A549 (cell line): ENCODE results near the gene CLCA4. TPM values are rescaled to one million over a fixed set of nuclear protein-coding genes. Genes with fewer than 3 reads are reported as not detected.

ENCODE experiments used
- ATAC-seq, 2 experiments: fragments of 200-7000 bp in 1 of 2; fragments of >200 bp in 1 of 2; cut with Nextera tagmentation in 1 of 2; cut with Tn5 transposase in 1 of 2; 3 replicates each; pipeline versions ENCODE4 v1.8.0 to v1.9.1; 2018 to 2020; ENCODE audit warnings: mild to moderate bottlenecking in 1 of 2, moderate library complexity in 1 of 2
- CTCF ChIA-PET: fragments of 300-600 bp; sonication (Branson Sonifier 250); formaldehyde crosslinking; extraction: SDS; loops from one replicate; lab custom pipeline; 2021; ENCODE audit warnings: antibody characterized with exemption, inconsistent platforms; lab: Yijun Ruan, JAX
- POLR2A ChIA-PET: fragments of 350-600 bp; formaldehyde crosslinking; extraction: SDS; loops from one replicate; lab custom pipeline; 2021; ENCODE audit warnings: antibody characterized with exemption, inconsistent platforms; lab: Yijun Ruan, JAX
- DNase-seq, 2 experiments: peaks; one replicate each; pipeline versions ENCODE4 v3.0.0 to v3.0.0-alpha.2; 2011 to 2016; ENCODE audit warnings: low read depth in 1 of 2, low spot score in 1 of 2
- FAIRE-seq: peaks from 2 replicates; lab custom pipeline; 2011; peaks lifted over from hg19 to GRCh38; lab: Jason Lieb, UNC
- H3K27ac ChIP-seq, 2 experiments: fragments of >200 bp; sonication (Bioruptor Twin); formaldehyde crosslinking; 3 replicates each; pipeline ENCODE4 v1.5.1; 2016 to 2017
- H3K4me1 ChIP-seq: fragments of >200 bp; sonication (Bioruptor Twin); formaldehyde crosslinking; 3 replicates; pipeline ENCODE4 v1.6.1; 2016
- H3K4me2 ChIP-seq: fragments of >200 bp; sonication (Bioruptor Twin); formaldehyde crosslinking; 3 replicates; pipeline ENCODE4 v1.6.1; 2016
- H3K4me3 ChIP-seq: fragments of >200 bp; sonication (Bioruptor Twin); formaldehyde crosslinking; 3 replicates; pipeline ENCODE4 v1.5.1; 2016
- H3K9me3 ChIP-seq: fragments of >200 bp; sonication (Bioruptor Twin); formaldehyde crosslinking; 3 replicates; pipeline ENCODE4 v1.6.1; 2016
- ATOH8 ChIP-seq: fragments of 250-450 bp; sonication (Bioruptor Pico); IDR thresholded peaks from 2 replicates; pipeline ENCODE4 v1.5.0; 2020; ENCODE audit warnings: low read depth, mild to moderate bottlenecking, moderate library complexity
- BCL3 ChIP-seq: fragments of >200 bp; sonication (Bioruptor Twin); formaldehyde crosslinking; IDR thresholded peaks from 3 replicates; pipeline ENCODE4 v1.6.1; 2016
- CEBPB ChIP-seq, 2 experiments: fragments of >200 bp in 1 of 2; sonication (Bioruptor Twin) in 1 of 2; formaldehyde crosslinking in 1 of 2; IDR thresholded peaks; 2 replicates each; pipeline ENCODE4 v1.6.1; 2012 to 2016
- EP300 ChIP-seq, 2 experiments: fragments of >200 bp; sonication (Bioruptor Twin); formaldehyde crosslinking; IDR thresholded peaks; 2 replicates in 1 of 2; 3 replicates in 1 of 2; pipeline ENCODE4 v1.6.1; 2016 to 2017
- GATA3 ChIP-seq: IDR thresholded peaks from 2 replicates; pipeline ENCODE4 v1.6.1; 2012; ENCODE audit warnings: borderline replicate concordance
- HMGXB4 ChIP-seq: fragments of 250-450 bp; sonication (Bioruptor Pico); IDR thresholded peaks from 2 replicates; pipeline ENCODE4 v1.5.0; 2021; ENCODE audit warnings: mild to moderate bottlenecking, moderate library complexity, borderline replicate concordance
- MAFK ChIP-seq: fragments of 450-650 bp; IDR thresholded peaks from 2 replicates; pipeline ENCODE4 v1.6.1; 2014; ENCODE audit not compliant: partially characterized antibody
- MAZ ChIP-seq: fragments of 150-350 bp; IDR thresholded peaks from 2 replicates; pipeline ENCODE4 v1.6.1; 2014; ENCODE audit warnings: antibody characterized with exemption, low read depth, low read length, borderline replicate concordance
- RAD21 ChIP-seq, 2 experiments: fragments of >200 bp in 1 of 2; sonication (Bioruptor Twin) in 1 of 2; formaldehyde crosslinking in 1 of 2; IDR thresholded peaks in 1 of 2; conservative IDR thresholded peaks in 1 of 2; 2 replicates in 1 of 2; 3 replicates in 1 of 2; pipeline ENCODE4 v1.6.1; 2012 to 2018; ENCODE audit warnings: inconsistent platforms in 1 of 2
- RFX5 ChIP-seq: fragments of 450-650 bp; IDR thresholded peaks from 2 replicates; pipeline ENCODE4 v1.7.1; 2014; ENCODE audit warnings: antibody characterized with exemption, mild to moderate bottlenecking, moderate library complexity
- ZC3H11A ChIP-seq: fragments of 450-650 bp; IDR thresholded peaks from 2 replicates; pipeline ENCODE4 v1.6.1; 2014; ENCODE audit warnings: antibody characterized with exemption, mild to moderate bottlenecking
- ZFP36 ChIP-seq: fragments of 450-650 bp; IDR thresholded peaks from 2 replicates; pipeline ENCODE4 v1.6.1; 2014; ENCODE audit warnings: borderline replicate concordance; ENCODE audit not compliant: partially characterized antibody
- ZNF302 ChIP-seq: fragments of 250-450 bp; sonication (Bioruptor Pico); IDR thresholded peaks from 2 replicates; pipeline ENCODE4 v1.9.0; 2021; ENCODE audit warnings: inconsistent platforms, mild to moderate bottlenecking, moderate library complexity
- WGBS: methylation state at CpG from one replicate; pipeline ENCODE4 v1.1.6; 2017; ENCODE audit errors: missing lambda C conversion rate; 5-methylcytosine and 5-hydroxymethylcytosine counted together
- polyA plus RNA-seq, 4 experiments: library from polyadenylated mRNA; depleted of rRNA in 3 of 4; stranded (reverse); fragments of >200 nt; fragmentation: RNase III in 1 of 4; extraction: RNeasy Plus Mini Kit Qiagen cat#74134 plus additional on column Dnase treatment in 1 of 4; gene quantifications; 2 replicates in 3 of 4; 3 replicates in 1 of 4; pipeline ENCODE4 v1.2.3, GENCODE V29; 2011 to 2017
- TF ChIP-seq, protein P1 (sequence below): fragments of >200 bp; sonication (Bioruptor Twin); formaldehyde crosslinking; IDR thresholded peaks from 3 replicates; pipeline ENCODE4 v1.5.1; 2016
- TF ChIP-seq, protein P2 (sequence below): fragments of 150-350 bp; IDR thresholded peaks from 2 replicates; pipeline ENCODE4 v1.6.1; 2014; ENCODE audit warnings: low read depth, mild to moderate bottlenecking, low read length
- TF ChIP-seq, protein P3 (sequence below): IDR thresholded peaks from 2 replicates; pipeline ENCODE4 v1.6.1; 2012

CLCA4 gene
- polyA plus RNA-seq, 2 of the 4 experiments (the other 2 are of a cell fraction) = not detected

DNA sequence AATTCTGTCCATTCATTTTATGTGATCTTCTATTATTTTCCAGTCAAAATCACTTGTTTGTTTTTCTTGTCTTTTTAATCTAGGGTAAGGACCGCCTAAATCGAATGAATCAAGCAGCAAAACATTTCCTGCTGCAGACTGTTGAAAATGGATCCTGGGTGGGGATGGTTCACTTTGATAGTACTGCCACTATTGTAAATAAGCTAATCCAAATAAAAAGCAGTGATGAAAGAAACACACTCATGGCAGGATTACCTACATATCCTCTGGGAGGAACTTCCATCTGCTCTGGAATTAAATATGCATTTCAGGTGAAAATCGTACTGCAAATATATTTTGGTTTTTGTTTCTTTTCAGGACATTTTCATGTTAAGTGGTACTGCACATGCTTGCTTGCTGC, 20.5 kb downstream of the CLCA4 start:
- CTCF ChIA-PET = no interaction called here
- no peak for DNase-seq
- FAIRE-seq = no peak
- H3K4me2 ChIP-seq = no peak overlapping the region
- no peaks in the 10 kb centered on the region for H3K4me1 ChIP-seq
- no peaks in the 10 kb centered on the region for H3K9me3 ChIP-seq
- WGBS = 3% methylated on average over 3 of the region's 3 CpGs
- TF ChIP-seq ATOH8 (CRISPR knock-in tag) (no peak), ZNF302 (CRISPR knock-in tag) (no peak), ZC3H11A (no peak), HMGXB4 (CRISPR knock-in tag) (no peak), MAZ (no peak), RAD21 (conservative IDR thresholded peaks at IDR 0.05 in 1 of 2, IDR thresholded peaks at IDR 0.05 in 1 of 2) (no peak), BCL3 (no peak), CEBPB (IDR thresholded peaks at IDR 0.05) (no peak), GATA3 (no peak), RFX5 (no peak), MAFK (no peak), EP300 (IDR thresholded peaks at IDR 0.05) (no peak)
- TF ChIP-seq, protein P1, sequence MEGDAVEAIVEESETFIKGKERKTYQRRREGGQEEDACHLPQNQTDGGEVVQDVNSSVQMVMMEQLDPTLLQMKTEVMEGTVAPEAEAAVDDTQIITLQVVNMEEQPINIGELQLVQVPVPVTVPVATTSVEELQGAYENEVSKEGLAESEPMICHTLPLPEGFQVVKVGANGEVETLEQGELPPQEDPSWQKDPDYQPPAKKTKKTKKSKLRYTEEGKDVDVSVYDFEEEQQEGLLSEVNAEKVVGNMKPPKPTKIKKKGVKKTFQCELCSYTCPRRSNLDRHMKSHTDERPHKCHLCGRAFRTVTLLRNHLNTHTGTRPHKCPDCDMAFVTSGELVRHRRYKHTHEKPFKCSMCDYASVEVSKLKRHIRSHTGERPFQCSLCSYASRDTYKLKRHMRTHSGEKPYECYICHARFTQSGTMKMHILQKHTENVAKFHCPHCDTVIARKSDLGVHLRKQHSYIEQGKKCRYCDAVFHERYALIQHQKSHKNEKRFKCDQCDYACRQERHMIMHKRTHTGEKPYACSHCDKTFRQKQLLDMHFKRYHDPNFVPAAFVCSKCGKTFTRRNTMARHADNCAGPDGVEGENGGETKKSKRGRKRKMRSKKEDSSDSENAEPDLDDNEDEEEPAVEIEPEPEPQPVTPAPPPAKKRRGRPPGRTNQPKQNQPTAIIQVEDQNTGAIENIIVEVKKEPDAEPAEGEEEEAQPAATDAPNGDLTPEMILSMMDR = no peak
- TF ChIP-seq, protein P2, sequence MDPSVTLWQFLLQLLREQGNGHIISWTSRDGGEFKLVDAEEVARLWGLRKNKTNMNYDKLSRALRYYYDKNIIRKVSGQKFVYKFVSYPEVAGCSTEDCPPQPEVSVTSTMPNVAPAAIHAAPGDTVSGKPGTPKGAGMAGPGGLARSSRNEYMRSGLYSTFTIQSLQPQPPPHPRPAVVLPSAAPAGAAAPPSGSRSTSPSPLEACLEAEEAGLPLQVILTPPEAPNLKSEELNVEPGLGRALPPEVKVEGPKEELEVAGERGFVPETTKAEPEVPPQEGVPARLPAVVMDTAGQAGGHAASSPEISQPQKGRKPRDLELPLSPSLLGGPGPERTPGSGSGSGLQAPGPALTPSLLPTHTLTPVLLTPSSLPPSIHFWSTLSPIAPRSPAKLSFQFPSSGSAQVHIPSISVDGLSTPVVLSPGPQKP = no peak
- H3K27ac ChIP-seq = no peak overlapping the region
- H3K4me3 ChIP-seq = no peak overlapping the region
- no peak for ATAC-seq
- POLR2A ChIA-PET = no interaction called here

DNA sequence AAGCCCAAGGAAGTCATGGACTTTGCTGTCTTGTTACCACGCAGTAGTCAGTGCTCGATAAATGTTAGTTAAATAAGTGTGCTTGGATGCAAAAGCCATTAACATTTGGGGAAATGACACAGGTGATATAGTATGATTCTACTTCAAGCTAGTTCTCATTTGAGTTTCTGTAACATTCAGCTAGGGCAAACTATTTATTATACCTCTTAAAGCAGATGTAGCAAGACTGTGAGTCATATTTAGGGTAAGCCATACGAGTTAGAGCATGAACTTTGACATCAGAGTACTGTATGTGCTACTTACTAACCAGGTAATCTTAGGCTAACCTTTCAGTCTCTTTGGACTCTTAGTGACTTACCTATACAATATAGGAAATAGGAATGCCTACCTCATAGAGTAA, 21.0 kb downstream of the CLCA4 start:
- ATAC-seq = no peak
- no peak for TF ChIP-seq HMGXB4 (CRISPR knock-in tag)
- TF ChIP-seq MAFK = no peak
- TF ChIP-seq CEBPB (IDR thresholded peaks at IDR 0.05) = no peak
- TF ChIP-seq, protein P3, sequence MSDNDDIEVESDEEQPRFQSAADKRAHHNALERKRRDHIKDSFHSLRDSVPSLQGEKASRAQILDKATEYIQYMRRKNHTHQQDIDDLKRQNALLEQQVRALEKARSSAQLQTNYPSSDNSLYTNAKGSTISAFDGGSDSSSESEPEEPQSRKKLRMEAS = no peak
- TF ChIP-seq ZFP36 = no peak
- TF ChIP-seq, all 56 proteins: peak for 0
- no peaks in the 10 kb centered on the region for H3K4me1 ChIP-seq
- ChIA-PET POLR2A (no interaction called here), CTCF (no interaction called here)
- no peak overlapping the region for H3K27ac ChIP-seq
- WGBS = 36% methylated on average over 3 of the region's 3 CpGs
- H3K4me3 ChIP-seq = no peak overlapping the region
- H3K9me3 ChIP-seq = no peaks in the 10 kb centered on the region
- DNase-seq = no peak
- FAIRE-seq = no peak
- H3K4me2 ChIP-seq = no peak overlapping the region
